GM21360 (cell line): ENCODE results near the gene EPB41L2.

ENCODE experiments used
- ATAC-seq: cut with Tn5 transposase; IDR thresholded peaks from one replicate; pipeline ENCODE4 v1.9.1; 2021; ENCODE audit warnings: mild to moderate bottlenecking, moderate library complexity; ENCODE audit not compliant: unreplicated experiment

Gene EPB41L2

DNA sequence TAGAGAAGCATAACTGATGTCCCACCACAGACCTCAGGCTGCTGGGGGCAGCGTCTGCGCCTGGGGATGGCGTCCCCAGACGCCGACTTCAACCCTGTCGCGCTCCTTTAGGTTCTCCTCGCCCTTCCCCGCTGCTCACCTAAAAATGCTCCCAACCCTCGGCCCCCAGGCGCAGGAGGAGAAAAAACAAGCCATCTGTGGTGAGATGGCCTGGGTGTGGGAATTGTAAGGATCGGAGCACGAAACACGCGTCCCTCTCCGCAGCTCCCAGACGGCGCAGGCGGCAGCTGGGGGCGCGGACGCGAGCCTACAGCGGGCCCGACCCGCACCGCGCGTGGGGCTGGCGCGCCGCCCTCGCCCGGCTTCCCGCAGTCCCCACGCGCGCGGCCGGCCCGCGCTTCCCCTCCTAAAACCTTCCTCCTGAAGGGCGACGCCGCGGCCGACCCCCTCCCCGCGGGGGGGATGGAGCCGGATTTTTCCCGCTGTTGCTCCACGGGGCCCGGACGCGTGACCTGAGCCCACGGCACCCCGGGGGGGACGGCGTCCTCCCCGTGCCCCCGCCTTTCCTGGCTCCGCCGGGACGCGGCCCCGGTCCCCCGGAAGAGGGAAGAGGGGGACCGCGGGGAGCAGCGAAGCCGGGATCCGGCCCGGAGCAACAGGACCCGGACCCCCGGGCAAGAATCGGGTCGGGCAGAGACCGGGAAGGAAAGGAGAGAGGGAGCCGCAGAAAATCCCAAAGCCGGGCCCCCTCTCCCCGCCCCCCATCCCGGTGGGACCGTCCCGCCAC lies 611 bp downstream of the EPB41L2 start:
- no peak for ATAC-seq

DNA sequence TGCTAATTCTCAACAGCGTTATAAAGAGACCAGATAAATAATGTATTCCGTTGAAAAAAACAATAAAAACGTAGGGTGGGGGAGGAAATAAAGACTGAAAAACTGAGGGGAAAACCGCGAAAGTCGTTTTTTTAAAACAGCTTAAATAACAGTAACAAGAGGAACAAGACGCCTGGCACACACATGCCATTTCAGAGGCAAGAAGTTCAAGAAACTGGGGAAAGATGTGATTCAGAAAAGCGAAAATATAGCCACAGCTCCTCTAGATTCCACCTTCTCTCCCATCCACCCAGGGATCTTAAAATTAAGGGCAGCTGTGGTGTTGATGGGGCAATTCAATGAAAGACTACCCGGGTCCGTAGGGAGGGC lies 1.3 kb downstream of the EPB41L2 start:
- ATAC-seq = no peak

GRCh38 chr6:131061041-131061750 lies 1.8 kb downstream of the EPB41L2 start:
- no peak for ATAC-seq

- ATAC-seq = no peak
These were observed 2.7 kb downstream of the EPB41L2 start for GRCh38 chr6:131060311-131060710.

GRCh38 chr6:131059486-131059885 lies 3.6 kb downstream of the EPB41L2 start:
- no peak for ATAC-seq

DNA sequence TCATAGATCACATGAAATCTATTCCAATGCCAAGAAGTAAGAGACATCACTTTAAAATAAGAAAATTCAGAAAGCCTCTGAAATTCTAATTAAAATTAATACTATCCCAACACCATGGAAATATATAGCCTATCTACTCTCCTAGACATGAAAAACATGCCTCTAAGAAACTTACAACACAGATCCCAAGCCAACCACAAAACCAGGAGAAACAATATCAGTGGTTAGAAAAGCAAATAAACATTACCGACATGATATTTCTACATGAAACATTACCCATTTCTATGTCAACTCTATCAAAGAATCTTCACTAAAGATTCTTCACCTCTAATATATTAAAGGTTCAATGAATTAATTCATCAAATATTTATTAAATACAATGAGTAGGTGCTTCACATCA lies 4.8 kb downstream of the EPB41L2 start:
- ATAC-seq = no peak

DNA sequence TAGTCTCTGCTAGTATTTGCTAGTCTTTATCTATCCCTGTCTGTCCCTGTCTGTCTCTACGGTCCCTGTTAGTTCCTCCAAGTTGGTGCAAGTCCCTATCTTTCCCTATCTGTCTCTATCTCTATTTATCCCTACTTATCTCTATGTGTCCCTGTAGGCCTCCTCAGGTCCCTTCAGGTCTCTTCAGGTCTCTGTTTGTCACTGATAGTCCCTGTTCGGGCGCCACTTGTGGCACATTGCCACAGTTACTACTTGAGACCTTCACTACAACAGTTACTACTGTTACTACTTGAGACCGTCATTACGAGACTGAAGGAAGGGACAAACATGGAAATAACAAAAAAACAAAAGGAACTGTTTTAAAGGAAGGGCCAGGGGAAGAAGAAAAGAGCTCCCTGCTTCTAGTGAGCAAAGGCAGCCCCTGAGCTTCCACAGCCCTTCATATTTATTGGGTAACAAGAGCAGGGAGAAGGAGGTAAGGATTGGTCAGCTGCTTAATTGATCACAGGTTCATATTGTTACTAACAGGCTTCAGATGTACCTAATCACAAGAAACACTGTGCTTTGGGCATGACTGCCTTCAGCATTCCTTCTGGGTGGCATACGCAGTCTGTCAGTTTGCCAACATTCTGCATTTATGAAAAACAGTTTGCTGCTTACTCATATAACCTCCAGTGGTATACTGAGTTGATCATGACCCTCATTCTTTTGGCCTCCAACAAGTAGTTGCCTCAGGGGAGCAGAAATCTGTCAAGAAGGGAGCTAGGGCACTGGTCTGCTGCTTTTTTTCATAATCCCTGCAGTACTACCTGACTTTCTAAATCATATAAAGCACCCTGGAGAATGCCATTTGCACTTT lies 8.4 kb downstream of the EPB41L2 start:
- ATAC-seq = no peak

DNA sequence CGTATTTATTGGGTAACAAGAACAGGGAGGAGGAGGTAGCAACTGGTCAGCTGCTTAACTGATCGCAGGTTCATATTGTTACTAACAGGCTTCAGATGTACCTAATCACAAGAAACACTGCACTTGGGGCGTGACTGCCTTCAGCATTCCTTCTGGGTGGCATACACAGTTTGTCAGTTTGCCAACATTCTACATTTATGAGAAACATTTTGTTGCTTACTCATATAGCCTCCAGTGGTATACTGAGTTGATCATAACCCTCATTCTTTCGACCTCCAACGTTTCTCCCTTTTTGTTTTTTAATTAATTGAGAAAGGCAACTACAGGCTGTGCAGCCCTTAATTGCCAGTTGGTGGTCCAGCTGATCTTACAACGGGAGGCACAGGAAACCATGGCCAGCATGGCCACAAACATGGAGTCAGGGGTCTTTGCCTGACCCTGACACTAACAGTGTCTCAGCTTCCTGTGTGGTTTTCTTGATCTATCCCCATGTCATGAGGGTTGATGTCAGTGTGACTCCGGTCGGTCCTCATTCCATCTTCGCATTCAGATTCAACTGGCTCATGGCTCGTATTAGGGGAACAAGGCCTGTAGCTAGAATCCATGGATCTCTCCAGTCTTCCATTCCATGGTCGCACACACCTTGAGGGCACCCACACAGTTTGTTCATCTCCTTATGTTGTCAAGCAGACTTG lies 9.4 kb downstream of the EPB41L2 start:
- no peak for ATAC-seq

DNA sequence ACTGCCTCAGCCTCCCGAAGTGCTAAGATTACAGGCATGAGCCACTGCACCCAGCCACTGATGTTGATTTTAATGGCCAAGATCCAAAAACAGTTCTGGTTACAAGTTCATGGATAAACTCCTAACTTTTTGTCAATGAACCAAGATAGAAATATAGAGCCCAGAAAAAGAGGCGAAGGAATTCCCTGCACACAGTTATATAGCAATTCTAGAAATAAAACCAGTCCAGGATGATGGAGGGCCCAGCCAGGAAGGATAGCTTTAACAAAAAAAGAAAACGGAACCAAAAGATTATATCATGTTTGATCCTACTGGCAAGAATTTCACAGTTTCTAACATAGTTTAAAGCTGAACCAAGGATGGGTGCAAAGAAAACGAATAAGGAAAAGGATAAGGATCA lies 10.9 kb downstream of the EPB41L2 start:
- no peak for ATAC-seq

DNA sequence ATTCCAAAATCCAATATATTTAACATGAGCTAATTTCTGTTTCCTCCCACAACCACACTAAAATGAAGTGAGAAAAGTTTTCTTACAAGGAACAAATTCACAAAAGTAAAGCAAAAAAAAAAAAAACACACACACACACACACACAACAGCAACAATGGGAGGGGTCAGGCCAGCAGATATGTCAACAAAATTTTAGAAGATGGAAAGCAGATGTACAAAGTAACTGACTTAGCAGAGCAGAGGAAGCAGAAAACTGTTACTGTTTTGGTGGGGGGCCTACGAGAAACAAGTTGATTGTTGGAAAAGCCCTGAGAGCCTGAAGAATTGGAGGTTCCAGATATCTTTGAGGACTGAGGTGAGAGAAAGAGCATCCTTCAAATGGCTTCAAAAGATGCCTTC lies 11.7 kb downstream of the EPB41L2 start:
- ATAC-seq = no peak

- ATAC-seq = no peak
These were observed 13.4 kb downstream of the EPB41L2 start for GRCh38 chr6:131049608-131050007.

DNA sequence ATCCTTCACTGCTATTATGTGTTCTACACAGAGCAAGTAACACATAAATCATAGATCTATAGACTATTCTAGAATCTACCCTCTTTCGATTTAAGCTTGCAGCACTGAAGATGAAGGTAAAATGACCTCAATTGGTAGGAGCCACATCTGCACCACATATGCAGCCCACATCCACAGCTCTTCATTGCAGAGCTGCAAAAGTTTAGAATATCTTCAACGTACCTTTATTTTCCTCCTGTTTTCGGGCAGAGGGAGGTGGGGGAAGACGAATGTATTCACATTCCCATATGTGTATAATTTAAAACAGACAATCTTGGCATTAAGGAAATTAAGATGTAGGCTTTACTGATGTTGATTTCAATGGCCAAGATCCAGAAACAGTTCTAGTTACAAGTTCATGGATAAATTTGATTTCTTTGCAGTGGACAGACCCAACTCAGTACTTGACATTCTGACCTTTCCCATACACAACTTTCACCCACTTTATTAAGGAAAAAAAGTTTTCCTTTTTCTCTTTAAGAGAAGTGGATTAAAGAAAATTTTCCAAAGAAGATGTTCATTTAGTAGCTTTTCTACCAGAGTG lies 14.0 kb downstream of the EPB41L2 start:
- no peak for ATAC-seq

- ATAC-seq = no peak
These were observed 14.6 kb downstream of the EPB41L2 start for GRCh38 chr6:131048459-131048858.

DNA sequence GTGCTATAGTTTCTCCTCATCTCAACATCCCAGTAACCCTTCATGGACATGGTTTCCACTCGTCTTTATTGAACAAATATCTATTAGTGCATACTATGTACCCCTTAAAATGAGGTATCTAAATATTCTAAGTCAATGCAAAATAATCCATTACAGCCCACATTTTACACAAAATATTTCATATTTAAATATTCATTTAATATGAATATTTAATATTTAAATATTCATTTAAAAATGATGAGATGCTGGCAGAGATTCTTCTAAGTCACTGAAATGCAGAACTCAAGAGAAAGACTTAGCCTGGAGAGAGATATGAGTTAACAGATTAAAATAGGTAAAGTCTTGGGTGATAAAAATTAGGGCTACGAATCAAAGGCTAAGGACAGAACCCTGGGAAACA lies 17.9 kb downstream of the EPB41L2 start:
- no peak for ATAC-seq

DNA sequence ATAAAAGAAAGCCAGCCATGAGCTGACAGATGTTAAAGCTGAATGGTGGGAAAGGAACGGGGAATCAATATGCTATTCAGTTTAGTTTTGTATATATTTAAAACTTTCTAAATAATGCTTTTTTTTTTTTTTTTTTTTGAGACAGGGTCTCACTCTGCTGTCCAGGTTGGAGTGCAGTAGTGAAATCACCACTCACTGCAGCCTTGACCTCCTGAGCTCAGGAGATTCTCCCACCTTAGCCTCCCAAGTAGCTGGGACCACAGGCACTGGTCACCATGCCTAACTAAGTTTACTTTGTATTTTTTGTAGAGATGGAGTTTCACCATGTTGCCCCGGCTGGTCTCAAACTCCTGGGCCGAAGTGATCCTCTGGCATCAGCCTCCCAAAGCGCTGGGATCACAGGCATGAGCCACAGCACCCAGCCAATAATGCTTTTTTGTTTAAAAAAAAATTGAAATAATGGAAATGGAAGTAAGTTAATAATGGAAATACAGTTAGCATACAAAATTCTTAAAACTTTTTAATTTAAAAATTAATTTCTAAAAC lies 19.1 kb downstream of the EPB41L2 start:
- no peak for ATAC-seq

GRCh38 chr6:131042664-131043063 lies 20.4 kb downstream of the EPB41L2 start:
- no peak for ATAC-seq

- ATAC-seq = no peak
These were observed 21.2 kb downstream of the EPB41L2 start for GRCh38 chr6:131041814-131042213.

DNA sequence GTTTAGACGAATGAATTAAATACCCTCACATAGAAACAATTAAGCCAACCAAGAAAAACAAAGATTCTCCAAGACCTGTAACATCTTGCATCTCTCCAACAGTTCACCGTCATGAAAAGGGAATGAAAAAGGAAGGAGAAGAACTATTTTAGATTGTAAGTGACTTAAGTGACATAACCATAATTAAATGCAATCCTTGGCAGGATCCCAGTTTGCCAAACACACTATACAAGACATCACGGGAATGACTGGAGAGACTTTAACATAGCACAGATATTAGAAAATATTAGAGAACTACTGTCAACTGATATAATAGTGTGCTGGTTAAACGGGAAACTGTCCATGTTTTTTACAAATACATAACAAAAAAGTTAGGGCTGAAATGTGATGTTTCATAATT lies 22.2 kb downstream of the EPB41L2 start:
- no peak for ATAC-seq

- no peak for ATAC-seq
These were observed 23.7 kb downstream of the EPB41L2 start for GRCh38 chr6:131039345-131039680.

DNA sequence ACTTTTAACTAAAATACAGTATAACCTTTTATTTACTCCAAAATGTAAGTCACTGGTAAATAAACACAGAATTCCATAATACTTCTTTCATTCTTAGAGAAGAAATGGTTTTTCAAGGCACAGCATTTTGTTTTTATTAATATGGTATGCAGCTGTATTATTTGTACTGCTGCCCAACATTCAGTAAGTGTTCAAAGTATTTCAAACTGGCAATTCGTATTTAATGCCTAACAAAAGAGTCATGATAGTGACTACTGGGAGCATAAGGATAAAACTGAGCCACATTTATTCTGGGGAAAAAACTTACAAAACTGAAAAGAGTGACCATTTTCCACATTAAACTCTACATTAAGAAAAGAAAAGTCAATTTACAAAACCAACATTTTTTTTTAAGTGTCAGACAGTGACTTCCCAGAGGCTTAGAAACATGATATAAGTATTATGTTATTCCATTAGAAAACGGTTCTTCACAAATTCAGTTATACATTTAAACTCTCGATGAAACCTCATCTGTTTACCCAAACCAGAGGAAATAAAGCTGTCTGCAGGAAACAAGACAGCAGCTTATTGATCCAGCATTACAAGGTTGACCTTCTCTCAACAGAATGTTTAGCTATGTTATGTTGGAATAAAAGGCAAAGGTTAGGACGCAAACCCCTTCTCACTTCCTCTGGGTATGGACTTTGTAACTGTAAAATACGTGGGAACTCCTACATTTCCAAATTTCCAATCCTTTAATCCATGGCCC lies 24.3 kb downstream of the EPB41L2 start:
- no peak for ATAC-seq
